Left ventricle myocardium inferior (tissue), 1 donor: ENCODE results near the gene MGMT. TPM values are rescaled to one million over a fixed set of nuclear protein-coding genes. Genes with fewer than 3 reads are reported as not detected.
A peak's percentile ranks its signal among the peaks of the same experiment; 100 is the strongest.

Source experiments
- DNase-seq: peaks from one replicate; pipeline ENCODE4 v3.0.0-alpha.2; 2020
- H3K27ac ChIP-seq: fragments of 200-600 bp; replicated peaks from 2 replicates; pipeline ENCODE4 v1.8.0; 2021
- H3K27me3 ChIP-seq: fragments of 200-600 bp; 2 replicates; pipeline ENCODE4 v1.8.0; 2021; ENCODE audit warnings: low read depth
- H3K36me3 ChIP-seq: fragments of 200-600 bp; 2 replicates; pipeline ENCODE4 v1.8.0; 2021
- H3K4me1 ChIP-seq: fragments of 200-600 bp; 2 replicates; pipeline ENCODE4 v1.8.0; 2021
- H3K4me3 ChIP-seq: fragments of 200-600 bp; 2 replicates; pipeline ENCODE4 v1.8.0; 2021; ENCODE audit warnings: mild to moderate bottlenecking, moderate library complexity
- H3K9me3 ChIP-seq: fragments of 200-600 bp; replicated peaks from 2 replicates; pipeline ENCODE4 v1.8.0; 2021
- CTCF ChIP-seq: fragments of 200-600 bp; IDR thresholded peaks from 2 replicates; pipeline ENCODE4 v1.8.0; 2021; ENCODE audit warnings: antibody characterized with exemption, mild to moderate bottlenecking, borderline replicate concordance
- intact Hi-C: fragments of 100-400 bp; cut with micrococcal nuclease; formaldehyde crosslinking; loops from one replicate; pipeline ENCODE4 v1.11.0; 2022
- total RNA-seq: library from RNA; stranded (reverse); fragmentation: NEBNext Ultra II Directional; extraction: Animal tissue kit (Norgen Biotek cat#: 25700); gene quantifications from one replicate; pipeline ENCODE4 v1.2.1, GENCODE V29; 2021
- donor health status: DM: no; HTN: yes; CAD: no; lungs with severe emphysema.

MGMT gene
- total RNA-seq, 1 donor from 2014 or later: 15.4 TPM

GRCh38 chr10:129694691-129695243 is 227.7 kb downstream of the MGMT start:
- no peaks in the 10 kb centered on the region for H3K9me3 ChIP-seq
- H3K27me3 ChIP-seq: no peaks in the 10 kb centered on the region
- peak; percentile 72 for DNase-seq
- H3K27ac ChIP-seq: peak overlapping the region; percentile 24
- H3K4me1 ChIP-seq: peaks cover 36% of the 10 kb centered on the region
- intact Hi-C loops: no loop called here
- H3K4me3 ChIP-seq: no peak overlapping the region
- TF ChIP-seq CTCF: no peak
- H3K36me3 ChIP-seq: no peaks in the 10 kb centered on the region

GRCh38 chr10:129695671-129696070 is 228.6 kb downstream of the MGMT start:
- TF ChIP-seq CTCF: no peak
- no peak for DNase-seq
- Histone ChIP-seq H3K27ac (no peak overlapping the region), H3K36me3 (no peaks in the 10 kb centered on the region), H3K9me3 (no peaks in the 10 kb centered on the region), H3K4me3 (no peak overlapping the region), H3K27me3 (no peaks in the 10 kb centered on the region), H3K4me1 (peaks cover 30% of the 10 kb centered on the region)
- intact Hi-C loops: no loop called here

- no peak for TF ChIP-seq CTCF
- Histone ChIP-seq H3K27me3 (no peaks in the 10 kb centered on the region), H3K36me3 (no peaks in the 10 kb centered on the region), H3K4me3 (no peak overlapping the region), H3K4me1 (peaks cover 27% of the 10 kb centered on the region), H3K27ac (no peak overlapping the region), H3K9me3 (no peaks in the 10 kb centered on the region)
- intact Hi-C loops: no loop called here
- no peak for DNase-seq
Observed at GRCh38 chr10:129696636-129697035, 229.6 kb downstream of the MGMT start.

GRCh38 chr10:129697463-129698247 is 230.6 kb downstream of the MGMT start:
- DNase-seq: no peak
- no peak overlapping the region for H3K27ac ChIP-seq
- no peak for TF ChIP-seq CTCF
- no peaks in the 10 kb centered on the region for H3K9me3 ChIP-seq
- H3K36me3 ChIP-seq: no peaks in the 10 kb centered on the region
- no peak overlapping the region for H3K4me3 ChIP-seq
- intact Hi-C loops: no loop called here
- peaks cover 27% of the 10 kb centered on the region for H3K4me1 ChIP-seq
- no peaks in the 10 kb centered on the region for H3K27me3 ChIP-seq

GRCh38 chr10:129699722-129700340 is 232.8 kb downstream of the MGMT start:
- intact Hi-C loops: no loop called here

More at GRCh38 chr10:129699722-129700340, 232.8 kb downstream of the MGMT start:
- H3K9me3 ChIP-seq: no peaks in the 10 kb centered on the region
- DNase-seq: no peak
- no peak overlapping the region for H3K4me3 ChIP-seq
- H3K27me3 ChIP-seq: no peaks in the 10 kb centered on the region
- TF ChIP-seq CTCF: no peak
- peaks cover 15% of the 10 kb centered on the region for H3K4me1 ChIP-seq
- no peak overlapping the region for H3K27ac ChIP-seq
- no peaks in the 10 kb centered on the region for H3K36me3 ChIP-seq
